HG03095 (cell line): ENCODE data around the gene NAT9.
A peak's percentile ranks its signal among the peaks of the same experiment; 100 is the strongest.

Source experiments
- ATAC-seq: cut with Tn5 transposase; IDR thresholded peaks from one replicate; pipeline ENCODE4 v1.9.1; 2021; ENCODE audit warnings: moderate library complexity; ENCODE audit not compliant: unreplicated experiment

The NAT9 gene, protein sequence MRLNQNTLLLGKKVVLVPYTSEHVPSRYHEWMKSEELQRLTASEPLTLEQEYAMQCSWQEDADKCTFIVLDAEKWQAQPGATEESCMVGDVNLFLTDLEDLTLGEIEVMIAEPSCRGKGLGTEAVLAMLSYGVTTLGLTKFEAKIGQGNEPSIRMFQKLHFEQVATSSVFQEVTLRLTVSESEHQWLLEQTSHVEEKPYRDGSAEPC

DNA sequence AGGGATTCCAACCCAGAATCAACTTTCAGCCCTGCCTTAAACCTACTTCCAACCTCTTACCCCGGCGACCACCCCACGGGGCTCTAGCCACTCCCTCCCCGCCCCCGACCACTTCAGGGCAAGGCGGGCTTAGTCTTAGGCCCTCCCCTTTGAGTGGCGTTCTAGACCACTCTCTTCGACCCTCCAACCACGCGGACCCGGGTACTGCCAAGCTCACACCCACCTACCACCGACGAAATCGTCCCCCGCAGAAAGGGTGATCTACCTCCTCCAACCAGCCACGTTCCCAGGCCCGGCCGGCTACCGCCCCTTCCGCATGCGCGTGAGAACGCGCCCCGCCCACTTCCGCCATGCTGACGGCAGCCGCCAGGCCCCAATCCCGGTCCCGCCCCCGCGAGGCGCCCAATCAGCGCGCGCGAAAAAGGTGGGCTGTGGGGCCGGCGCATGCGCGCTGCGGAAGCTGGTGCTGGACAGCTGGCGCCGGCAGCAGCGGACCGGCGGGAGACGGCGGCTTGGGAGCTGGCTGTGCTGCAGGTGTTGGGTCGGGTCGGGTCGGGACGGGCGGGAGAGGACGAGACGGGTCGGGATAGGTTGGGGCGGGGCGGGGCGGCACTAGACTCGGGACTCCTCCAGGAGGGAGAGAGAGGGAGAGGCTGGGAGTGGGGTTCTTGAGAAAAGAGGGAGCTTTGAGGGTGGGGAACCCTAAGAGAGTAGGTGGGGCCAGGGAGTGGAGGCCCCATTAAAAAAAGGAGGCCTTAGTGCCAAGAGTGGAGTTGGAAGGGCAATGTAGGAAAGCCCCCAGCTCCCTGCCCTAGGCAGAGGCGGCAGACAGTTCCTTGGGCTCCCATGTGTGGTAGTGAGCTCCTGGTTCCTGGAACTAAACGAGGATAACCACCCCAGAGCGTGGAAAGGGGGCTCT is at the start of gene NAT9:
Gene NAT9, minus strand, starts transcription at position 302 of the 919 bp plus-strand sequence. CDS start 647 bp downstream, outside the sequence.
- ATAC-seq, result peak; percentile 57

DNA sequence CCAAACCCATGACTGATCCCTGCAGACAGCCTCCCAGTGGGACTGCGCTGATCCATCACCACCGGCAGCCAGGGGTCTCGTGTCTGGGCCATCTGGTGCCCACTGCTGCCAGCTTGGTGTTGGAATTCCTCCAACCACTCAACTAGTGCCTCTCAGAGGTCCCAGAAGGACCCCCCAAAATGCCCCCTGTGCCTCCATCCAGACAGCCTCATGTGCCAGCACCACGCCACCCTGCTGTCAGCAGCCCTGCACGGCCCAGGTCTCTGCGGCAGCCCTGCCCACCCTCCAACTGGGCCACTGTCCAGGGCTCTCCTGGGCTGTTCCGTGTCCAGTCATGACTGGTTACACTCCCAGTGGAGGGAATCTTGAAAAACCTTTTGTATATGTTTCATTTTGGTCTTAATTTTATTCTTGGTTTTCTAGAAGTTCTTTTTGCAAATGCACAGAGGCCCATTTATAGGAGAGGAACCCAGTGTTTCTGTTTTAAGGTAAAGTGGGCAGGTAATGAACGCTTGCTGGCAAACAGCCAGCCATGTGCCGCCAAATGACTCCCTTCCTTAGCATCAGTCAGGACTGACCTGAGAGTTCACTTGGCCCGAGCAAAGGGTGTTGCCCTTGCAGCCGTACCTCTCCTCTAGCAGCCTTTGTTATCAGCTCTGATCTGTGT is 48.9 kb upstream of the NAT9 start:
- no peak for ATAC-seq

DNA sequence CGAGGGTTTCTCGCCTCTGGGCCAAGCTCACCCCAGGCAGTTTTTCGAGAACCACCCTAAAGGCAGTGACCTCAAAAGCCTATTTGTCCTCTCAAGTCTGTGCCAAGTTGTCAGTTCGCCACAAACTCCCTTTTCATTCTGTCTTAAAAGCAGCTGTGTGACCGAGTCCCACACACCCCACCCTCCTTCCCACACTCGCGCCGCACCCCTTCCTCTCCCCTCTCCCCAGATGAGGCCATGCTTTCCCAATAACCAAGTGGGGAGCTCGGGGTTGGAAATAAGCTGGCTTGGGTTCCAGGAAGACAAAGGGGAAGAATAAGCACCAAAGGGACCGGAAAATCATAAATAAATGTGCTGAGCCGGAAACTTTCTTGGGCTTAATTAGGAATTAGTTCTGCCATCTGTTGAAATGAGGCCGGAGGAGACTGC is 46.8 kb upstream of the NAT9 start:
- no peak for ATAC-seq

DNA sequence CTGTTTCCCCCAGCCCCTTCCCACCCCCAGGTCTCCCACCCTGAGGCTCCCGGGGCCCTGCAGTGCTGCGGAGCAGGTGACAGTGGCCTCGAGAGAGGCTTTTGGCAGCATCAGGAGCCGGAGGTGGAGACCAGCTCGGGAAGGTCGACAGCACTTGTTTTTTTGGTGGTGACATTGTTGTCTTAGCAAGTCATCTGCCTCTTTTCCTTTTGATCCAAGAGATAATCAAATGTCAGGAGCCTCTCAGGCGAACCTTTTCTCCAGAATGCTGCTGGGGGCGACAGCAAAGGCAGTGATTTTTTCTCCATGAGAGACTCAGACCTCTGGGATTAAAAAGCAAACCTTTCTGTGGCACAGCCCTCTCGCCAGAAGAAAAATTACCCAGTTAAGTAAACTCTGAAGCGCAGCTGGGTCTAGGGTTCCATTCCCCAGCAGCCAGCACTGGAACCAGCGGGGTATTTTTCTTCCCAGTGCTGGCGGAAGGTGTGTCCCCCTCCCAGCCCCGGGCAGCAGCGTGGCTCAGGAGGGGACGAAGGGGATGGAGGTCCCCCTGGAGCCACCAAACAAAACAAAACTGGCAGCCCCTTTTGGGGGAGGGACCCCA is 46.3 kb upstream of the NAT9 start:
- no peak for ATAC-seq

DNA sequence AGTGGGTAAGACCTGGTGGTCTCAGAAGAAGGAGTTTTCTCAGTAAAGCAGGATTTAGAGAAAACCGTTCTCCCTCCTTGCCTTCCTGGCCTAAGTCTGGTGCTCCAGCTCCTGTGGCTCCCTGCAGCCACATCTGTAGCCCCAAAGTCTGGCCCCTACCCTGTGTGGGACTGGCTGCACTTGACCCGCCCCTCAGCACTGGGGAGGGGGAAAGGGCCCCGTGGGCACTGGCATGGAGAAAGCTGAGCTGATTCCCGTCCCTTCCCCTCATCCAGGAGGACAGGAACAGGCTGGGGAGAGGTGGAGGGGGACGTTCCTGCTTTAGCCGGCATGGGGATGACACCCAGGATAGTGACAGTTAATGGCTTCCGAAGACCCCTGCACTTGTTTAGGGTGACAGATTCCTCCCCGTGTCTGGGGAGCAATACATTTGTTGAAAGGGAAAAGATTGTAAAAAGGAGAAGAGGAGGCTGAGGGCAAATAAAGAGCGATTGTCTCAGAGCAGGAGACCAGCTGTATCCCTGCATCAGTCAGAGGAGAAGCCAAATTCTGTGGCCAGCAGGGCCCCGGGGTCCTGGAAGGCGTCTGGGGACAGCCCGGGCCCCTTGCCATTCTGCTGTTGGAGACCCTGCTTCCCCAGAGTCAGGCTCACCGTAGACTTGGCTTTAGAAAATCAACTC is 45.6 kb upstream of the NAT9 start:
- no peak for ATAC-seq

DNA sequence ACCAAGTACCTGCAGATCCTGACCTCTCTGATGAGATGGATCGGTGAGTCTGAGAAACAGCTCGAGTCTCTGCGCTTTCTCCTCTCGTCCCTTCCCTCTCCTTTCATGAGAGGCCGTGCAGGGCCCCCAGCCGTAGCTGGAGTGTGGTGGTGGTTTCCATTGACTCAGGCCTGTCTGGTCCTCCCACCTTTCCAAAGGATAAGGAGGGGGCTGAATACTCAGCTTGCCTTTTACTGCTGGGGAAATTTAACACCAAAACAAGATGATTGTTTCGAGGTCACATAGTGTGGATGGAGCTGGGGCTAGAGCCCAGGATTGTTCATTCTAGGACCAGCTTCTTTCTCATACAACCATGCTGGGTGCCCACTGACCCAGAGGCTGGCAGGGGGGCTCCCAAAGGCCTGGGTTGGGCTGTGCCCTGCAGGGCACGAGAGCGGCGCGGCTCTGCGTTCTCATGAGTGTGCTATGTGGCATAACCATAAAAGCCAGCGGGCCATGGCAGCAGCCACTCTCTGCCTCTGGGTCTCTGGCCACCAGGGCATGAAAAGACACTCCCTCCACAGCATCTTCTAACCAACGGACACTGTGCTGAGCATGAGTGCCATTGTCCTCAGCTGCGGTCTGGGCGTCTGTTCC is 43.8 kb upstream of the NAT9 start:
- no peak for ATAC-seq

DNA sequence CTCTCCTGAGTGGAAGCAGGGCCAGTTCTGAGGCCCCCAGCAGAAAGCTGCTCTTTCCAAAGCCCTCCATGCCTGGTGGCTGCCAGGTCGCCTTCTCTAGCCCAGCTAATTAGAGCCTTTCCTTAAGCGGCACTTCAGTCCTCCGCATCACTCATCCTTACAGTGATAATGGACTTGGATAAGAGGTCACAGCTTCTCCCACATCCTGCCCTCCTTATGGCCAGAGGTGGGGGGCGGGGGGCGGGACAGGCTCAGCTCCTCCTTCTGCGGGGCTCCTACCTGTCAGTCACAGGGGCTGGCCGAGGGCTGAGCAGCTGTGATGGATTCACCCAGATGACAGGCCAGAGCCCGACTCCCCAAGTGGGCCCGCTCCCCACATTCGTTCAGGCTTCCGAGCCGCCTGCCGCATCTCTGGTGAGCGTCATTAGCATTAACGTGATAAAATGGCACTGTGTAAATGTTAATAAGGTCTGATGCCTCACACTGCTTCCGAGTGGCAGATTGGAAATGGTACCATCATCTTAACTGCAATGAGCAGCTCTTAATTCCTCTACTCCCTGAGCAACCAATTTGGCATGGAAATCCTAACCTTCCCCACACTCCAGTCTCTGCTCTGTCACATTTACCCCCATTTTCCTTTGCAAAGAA is 42.3 kb upstream of the NAT9 start:
- ATAC-seq, result no peak

DNA sequence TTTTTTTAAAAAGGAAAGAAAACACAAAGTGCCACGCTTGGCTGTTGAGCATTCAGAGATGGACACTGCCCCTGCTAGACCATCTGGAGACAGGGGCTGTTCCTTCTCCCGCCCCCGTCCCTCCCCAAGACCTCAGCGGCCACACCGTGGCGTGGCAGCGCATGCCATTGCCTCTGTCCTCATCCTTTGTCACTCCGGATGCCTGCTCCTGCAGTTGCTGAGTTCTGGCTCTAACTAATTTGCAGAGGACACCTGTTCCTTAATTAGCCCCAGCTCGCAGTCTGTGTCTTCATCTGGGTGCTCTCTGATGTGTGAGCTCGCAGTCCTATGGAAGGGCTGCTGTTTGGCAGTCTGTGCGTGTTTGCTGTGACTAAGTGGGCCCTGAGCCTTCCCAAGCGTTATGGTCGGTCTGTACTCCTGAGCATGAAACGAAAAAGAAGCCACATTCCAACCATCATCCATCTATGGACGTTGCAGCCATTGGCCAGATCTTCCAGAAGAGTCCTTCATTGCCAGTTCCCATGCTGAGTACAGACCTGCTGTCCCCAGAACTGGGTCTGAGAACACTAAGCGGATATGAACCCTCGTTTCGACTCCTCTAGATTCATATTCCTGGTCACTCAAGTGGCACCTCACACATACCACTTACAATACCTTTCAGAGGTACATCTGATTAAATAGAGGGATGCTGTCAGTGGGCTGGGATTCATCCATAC is 40.9 kb upstream of the NAT9 start:
- no peak for ATAC-seq

DNA sequence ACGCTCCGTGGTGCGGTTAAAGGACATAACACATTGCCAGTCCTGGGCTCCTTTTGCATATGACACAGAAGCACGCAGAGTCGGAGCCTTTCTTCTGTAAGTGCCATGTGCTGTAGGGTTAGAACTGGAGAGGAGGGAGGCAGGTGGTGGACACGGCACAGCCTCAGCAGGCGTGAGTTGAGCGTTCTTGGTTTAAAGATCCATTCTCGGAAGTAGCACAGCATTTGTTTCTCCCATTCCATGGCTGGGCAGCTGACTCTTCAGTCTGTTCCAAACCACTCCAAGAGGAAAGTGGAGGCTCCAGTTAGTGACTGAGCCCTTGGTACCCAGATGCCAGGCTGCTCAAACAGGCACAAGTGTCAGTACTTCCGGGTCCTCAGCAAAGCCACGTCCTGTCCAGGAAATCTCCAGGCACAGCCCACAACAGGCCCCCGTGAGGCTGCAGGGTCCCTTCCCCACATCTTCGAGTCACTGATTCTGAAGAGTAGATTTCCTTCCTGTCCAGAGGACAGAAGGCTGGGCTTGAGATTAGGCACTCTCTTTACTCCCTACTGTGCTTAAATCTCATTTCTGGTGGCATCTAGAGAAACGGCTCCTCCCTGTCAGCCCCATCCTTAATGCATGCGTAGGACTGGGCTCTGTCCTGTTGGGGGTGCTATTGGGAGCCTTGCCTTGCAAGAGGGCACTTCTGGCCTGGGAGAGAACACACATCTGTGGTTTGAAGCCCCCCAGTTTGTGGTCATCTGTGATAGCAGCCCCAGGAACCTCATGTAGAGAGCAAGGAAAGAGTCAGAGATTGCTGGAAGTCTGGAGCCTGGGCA is 39.6 kb upstream of the NAT9 start:
- ATAC-seq, result no peak

DNA sequence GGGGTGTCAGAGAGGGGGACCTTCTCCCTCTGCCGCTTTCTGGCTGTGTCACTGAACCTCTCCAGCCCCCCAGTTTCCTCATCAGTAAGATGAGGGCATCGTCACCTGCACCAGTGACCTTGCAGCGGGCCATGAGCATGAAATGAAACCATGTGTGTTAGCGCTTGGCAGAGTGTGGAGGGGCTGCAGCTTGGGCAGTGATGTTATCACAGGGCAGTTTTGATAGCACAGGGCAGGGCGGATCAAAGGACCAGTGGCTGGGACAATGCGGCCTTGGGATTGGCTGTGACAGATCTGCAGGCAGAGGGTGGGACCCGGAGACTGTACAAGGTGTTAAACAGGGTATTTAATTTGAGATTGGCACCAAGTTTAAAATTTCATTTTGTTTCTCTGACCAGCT is 38.9 kb upstream of the NAT9 start:
- ATAC-seq, result no peak

DNA sequence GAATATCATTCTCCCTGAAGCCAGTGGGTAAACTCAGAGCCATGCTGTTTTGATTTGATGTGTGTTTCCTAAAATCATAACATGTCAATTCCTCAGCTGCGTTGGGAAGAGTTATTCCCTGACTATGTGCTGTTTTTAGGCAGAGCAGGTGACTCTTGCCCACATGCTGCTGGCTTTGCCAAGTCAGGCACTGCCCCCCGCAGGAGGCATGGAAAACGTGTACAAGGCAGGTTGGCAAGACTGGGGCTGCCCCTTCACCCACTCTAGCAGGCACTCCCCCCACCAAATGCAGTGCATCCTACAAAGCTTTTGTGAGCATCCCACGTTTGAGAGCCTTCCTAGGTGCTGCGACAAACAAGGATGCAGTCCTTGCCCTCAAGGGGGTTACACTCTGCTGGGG is 38.3 kb upstream of the NAT9 start:
- ATAC-seq, result no peak

DNA sequence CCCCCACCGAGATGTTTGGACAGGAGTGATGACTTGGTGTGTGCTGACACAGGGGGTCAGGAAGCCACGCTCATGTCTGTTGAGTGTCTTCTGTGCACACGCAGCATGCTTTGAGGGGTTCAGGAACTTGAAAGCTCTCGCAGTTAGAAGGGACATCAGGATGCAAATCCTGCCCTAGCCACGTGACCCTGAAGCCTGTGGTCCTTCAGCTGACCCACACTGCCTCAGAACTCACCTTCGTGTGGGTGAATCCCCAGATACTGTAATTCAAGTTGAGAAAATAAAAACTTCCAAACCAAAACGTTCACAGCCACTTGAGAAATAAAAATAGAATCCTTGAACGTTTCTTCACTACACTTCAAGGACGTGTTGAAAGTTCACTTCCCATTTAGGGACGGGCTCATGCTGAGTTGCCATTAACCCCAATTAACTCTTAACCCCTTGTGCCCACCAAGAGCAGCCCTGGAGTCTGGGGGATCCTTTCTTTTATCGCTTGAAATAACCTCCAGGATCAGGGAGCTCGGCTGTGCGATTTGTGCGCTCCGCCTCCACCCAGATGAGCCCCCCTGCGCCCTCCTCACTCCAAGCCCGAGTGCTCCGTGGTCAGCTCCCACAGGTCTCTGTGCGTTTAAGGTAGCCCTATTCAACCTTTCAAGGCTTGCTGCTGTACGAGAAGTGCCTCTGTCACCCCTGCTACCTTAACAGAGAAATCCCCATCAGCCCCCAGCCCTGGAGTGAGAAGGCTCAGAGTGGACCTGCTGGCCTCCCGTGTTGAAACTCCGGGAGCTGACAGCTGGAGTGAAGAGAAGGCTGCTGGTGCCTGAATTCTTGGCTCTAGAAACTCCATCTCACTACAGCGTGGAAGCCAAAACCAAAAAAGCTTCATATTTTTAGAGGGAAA is 36.2 kb upstream of the NAT9 start:
- ATAC-seq, result no peak

DNA sequence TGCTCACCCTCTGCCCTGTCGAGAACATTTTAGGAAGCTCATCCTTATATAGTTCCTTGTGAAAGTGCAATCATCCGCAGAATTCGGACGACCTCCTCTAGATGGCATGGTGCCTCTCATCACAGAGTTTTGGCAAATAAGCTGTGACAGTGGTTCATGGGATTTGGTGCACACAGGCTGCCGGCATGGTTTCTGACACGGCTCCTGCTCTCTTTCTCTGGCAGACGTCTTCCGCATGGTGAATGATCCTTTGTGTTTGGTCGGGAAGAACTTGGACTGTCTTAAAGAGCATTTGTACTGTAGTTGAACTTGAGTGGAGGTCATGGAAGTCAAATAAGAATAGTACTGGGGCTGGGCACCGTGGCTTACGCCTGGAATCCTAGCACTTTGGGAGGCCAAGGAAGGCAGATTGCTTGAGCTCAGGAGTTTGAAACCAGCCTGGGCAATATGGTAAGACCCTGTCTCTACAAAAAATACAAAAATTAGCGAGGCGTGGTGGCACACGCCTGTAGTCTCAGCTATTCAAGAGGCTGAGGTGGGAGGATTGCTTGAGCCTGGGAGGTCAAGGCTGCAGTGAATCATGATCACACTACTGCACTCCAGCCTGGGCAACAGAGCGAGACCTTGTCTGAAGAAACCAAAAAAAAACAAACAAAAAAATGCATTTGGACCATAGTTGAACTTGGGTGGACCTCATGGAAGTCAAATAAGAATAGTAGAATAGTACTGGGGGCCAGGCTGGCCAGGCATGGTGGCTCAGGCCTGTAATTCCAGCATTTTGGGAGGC is 34.7 kb upstream of the NAT9 start:
- no peak for ATAC-seq

DNA sequence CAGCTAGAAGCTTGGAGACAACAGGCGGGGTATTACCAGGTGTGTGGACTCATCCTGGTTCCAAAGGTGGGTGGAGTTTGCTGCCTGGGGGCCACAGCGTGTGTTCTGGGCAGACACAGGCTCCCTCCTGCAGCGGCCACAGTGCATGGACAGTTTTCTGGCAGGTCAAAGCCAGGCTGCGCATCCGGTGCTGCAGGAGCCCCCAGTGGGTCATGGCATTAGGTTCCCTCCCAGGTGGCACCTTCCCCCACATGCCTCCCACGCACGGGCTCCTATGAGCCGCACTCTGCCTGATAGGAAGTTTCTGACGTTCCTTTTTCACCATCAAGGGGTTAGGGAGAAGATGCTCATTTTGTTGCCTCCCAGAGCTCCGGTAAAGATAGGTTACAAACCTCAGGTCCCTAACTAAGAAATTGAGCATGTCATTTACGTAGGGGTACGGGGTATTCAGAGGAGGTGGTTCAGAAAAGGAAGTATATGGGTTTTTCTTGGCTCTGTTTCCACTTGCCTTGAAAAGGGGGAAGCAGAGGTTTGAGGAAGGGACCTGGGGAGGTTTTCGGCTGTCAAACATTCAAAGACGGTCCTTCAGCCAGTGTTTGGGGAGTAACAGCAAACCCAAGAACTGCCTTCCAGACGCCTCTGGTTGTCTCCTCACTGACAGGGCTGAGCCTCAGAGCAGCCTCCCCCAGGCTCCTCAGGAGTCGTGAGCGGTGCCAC is 32.7 kb upstream of the NAT9 start:
- ATAC-seq, result no peak

DNA sequence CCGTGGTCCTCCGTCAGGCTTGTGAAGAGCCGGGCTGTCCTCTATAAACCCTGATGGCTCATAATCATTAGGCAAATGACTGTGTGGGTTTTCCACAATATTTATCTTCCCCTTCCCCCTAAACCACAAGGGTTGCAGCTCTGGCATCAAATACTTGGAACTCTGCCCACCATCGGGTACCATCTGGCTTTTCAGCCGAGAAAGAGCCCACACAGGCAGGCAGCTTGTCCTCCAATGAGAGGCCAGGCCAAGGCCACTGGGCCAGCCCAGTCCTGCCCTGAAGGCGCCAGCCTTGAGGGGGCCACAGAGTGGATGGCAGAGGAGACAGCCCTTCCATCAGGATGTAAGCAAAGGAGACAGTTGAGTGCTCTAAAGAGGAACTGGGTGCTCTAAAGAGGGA is 31.8 kb upstream of the NAT9 start:
- ATAC-seq, result no peak

DNA sequence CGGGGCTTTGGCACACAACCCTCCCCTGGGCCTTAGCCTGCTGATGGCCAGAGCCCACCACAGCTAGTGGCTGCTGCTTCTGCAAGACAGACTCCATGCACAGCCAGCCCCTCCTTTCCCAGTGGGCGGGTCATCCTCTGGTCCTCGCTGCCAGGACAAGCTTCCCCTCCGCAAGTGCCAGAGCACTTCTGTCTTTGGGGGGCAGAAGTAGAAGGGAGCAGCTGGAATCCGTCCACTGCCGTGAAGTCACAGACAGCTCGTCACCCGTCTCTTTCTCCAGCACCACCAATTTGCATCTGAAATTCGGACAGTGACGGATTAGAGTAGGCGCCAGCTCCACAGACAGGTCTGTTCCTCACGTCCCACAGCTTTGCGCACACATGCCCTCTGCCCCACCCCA is 31.3 kb upstream of the NAT9 start:
- ATAC-seq, result no peak
